DLD1 (cell line): Measurements from ENCODE around the gene ADGRA1.

Experiments used
- in situ Hi-C: cut with HindIII; loops from 2 replicates; pipeline ENCODE4 v1.10.0; 2017; ENCODE audit warnings: low sequenced_read_pairs

The ADGRA1 gene

DNA sequence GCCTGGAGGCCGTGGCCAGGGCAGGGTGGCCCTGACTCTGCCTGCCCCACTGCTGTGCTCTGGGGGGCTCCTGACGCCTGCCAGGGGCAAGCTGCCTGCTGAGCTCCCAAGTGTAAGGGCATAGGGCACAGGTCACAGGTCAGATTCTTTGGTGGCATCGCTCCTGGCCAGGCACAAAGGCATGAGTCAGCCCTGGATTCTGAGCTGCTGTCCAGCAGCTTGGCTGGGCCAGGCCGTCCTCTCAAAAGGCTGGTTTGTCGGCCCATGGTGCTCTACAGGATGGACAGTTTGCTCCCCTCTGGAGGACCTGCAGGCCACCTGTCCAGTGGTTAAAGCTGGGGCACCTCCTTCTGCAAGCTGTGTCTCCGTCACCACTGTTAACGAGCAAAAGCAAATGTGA lies 2.9 kb downstream of the ADGRA1 start:
- in situ Hi-C loops: no loop called here

DNA sequence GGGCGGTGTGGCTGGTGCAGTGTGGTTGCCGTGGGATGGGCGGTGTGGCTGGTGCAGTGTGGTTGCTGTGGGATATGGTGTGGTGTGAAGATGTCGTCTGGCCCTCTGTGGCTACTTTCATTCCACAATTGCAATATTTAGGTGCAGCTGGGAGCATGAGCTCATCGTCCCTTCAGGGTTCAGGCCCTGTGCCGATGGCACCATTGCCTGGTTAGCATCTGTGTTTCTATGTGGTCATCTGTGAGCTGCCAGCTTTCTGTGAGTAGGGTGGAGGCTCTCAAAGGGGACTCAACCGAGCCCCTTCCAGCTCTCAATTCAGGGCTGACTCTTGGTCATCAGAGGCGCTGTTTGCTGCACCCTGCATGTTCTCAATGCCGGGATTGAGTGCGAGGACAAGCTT lies 3.6 kb downstream of the ADGRA1 start:
- in situ Hi-C loops: no loop called here

DNA sequence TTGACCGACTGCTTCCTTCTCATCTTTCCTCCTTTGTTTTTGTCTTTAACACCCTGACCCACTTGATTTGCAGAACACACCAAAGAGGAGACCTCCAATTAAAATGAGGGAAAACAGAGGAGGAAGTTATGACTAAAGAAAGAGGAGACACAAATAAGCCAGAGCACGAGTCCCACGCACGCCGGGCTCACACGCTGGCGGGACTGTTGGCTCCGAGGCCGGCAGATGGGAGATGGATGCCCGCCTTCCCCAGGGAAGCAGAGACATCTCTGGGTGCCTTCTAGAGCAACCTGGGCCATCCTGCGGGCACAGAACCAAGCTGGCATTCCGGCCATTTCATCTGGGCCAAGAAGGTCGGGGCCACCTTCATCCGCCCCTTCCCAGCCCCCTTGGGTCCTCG lies 5.6 kb downstream of the ADGRA1 start:
- in situ Hi-C loops: no loop called here

DNA sequence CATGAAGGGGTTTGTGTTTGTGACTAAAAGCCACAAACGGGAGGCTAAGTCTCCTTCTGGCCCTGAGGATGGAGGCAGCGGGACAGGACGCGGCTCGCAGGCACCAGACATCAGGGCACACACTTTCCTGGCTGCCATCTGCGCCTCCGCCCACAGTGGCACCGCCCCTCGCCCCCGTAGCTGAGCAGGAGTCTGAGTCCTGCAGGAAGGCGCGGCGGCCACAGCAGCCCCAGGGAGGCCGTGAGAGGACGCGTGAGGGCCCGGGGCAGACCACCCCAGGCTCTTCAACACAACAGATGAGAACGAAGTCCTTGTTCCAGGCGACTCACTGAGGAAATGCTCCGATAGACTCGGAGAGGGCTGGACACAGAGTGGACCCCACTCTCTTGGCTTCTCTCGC lies 6.6 kb downstream of the ADGRA1 start:
- in situ Hi-C loops: no loop called here

DNA sequence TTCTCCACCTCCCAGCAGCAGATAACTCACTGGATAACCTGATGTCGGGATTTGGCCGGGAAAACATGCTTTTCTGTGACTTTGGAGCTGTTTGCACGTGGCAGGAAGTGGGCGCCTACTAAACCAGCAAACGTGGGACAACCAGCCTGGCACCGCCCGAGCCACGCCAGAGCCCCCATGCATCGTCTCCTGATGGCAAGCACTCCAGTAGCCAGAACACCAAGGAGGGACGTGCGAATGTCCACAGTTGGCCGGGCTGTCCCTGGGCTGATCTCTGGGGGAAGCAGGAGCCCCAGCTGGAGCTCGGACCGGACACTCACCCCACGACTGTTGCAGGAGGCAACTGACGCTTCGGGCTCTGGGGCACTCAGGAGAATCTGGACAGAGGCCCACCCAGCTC lies 7.1 kb downstream of the ADGRA1 start:
- in situ Hi-C loops: no loop called here

DNA sequence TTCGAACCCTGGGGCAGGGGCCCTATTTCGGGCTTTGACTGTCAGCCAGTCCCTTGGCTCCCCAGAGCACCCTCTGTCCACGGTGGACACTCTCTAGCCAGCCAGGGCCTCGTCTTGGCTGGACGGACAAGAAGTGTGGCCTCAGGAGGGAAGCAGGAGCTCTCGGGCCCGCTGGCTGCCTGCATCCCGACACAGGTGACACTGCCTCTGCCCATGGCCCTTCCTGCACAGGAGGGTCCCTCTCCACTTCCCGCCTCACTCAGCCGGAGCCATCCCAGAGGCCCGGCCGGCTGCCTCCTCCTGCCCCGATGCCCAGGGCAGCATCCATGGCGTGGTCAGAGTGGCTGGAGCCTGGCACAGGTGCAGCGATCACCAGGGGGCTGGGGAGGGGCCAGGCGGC lies 7.9 kb downstream of the ADGRA1 start:
- in situ Hi-C loops: no loop called here

DNA sequence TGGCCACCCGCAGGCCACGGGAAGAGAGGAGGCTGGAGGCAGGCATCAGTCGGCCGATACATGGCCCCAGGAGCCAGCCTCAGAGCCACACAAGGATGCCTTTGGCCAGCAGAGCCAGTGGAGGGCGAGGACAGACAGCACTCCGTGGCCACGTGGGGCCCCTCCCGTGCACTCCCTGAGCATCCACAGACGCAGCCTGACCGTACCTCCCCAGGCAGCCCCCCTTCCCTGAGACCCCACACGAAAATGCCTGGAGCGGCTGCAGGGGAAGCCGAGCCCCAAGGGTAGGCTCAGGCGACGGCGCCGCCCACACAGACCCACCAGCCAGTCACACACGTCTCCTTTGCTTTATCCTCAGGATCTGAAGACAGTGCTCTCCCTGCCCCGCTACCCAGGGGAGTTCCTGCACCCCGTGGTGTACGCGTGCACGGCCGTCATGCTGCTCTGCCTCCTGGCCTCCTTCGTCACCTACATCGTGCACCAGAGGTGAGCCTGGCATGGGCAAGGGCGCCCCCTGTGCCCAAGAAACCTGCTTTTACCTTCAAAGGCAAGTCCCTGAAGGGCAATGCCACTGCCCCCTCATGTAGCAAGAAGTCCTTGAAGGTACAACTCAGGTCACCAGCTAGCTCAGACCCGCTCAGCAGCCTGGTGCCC lies 9.0 kb downstream of the ADGRA1 start:
- in situ Hi-C loops: no loop called here

DNA sequence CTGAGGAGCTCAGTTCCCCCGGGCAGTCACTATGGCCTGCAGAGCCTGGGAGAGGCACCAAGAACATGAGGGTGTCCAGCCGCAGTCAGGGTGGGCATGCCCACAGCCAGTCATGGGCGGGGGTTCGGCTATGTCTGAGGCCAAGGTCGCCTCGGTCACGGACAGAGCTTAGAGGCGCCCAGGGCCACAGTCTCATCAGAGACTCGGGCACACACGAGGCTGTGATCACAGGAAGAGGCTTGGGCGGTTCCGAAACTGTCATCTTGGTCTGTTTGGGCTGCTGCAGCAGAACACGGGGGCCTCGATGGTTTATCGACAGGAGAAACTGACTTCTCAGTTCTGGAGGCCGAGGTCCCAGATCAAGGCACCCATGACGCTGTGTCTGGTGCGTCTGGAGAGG lies 9.7 kb downstream of the ADGRA1 start:
- in situ Hi-C loops: no loop called here

DNA sequence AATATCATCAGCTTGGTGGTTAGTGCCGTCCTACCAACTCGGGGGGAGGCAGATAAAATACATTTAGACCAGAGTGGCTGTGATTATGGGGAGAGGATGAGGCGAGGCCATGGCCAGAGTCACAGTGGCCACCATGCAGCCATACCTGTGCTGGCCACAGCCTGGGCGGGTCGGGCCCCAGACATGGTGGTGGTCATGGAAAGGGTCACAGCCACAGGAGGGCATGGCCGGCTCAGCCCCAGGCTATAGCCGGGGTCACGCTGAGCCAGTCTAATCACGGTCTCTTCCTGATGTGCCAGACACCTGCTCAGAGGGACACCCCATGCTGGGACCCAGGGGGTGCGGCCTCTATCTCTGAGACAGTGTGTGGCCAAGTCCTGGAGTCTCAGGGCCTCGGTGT lies 10.2 kb downstream of the ADGRA1 start:
- in situ Hi-C loops: no loop called here

DNA sequence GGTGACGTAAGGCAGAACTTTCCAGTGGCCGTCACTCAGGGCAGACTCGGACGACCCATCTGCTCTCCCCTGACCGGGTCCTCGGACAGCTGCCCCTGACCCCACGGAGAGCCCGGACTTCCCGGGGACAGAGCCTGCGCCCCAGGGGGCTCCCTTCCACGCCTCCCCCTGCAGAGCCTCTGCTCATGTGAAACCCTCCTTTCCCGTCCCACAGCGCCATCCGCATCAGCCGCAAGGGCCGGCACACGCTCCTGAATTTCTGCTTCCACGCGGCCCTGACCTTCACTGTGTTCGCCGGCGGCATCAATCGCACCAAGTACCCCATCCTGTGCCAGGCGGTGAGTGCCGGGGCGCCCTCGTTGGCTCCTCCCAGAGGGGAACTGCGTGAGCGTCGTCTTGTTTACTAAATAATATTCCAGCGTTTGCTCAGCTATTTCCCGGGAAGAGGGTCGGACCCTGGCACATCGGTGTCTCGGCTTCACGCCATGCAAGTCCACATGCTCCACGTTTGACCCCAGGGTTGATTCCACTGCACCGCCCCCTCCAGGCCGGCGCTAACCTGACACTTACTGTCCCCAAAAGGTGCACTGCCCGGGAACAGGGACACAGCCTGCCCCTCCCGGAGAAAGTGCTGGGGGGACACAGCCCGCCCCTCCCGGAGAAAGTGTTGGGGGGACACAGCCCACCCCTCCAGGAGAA lies 10.9 kb downstream of the ADGRA1 start:
- in situ Hi-C loops: no loop called here

DNA sequence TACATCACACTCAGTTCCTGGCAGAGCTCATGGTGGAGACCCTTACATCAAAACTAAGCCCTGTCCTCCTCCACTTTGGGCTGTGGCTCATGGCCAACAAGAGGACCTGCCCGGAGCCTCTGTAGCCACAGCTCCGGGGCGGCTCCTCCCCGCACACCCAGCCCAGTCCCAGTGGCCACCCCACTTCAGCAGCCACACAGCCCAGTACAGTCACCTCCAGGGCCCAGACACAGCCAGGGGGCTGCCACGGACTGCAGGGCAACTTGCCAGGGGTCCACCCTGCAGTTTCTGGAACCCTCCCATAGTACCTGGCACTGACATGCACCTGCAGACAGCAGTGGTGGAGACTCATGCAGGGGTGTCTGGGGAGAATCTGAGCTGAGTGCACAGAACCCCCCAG lies 11.8 kb downstream of the ADGRA1 start:
- in situ Hi-C loops: no loop called here

DNA sequence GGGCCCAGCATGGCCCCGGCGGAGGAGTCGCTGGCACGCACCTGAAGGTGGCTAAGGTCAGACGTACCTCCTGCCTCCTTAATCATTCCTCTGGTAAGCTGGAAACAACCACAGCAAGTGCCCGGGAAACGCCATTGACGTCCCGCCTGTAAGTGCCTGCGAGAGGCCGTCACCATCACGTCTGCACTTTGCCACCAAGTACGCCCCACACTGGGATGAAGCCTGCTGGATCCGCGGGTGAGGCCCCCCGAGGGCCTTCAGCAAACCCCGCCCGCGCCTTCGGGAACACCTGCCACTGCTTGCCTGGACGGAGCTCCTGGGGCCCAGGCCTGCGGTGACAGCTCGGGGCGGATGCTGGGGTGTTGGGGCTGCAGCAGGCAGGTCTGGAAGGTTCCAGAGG lies 12.5 kb downstream of the ADGRA1 start:
- in situ Hi-C loops: no loop called here

DNA sequence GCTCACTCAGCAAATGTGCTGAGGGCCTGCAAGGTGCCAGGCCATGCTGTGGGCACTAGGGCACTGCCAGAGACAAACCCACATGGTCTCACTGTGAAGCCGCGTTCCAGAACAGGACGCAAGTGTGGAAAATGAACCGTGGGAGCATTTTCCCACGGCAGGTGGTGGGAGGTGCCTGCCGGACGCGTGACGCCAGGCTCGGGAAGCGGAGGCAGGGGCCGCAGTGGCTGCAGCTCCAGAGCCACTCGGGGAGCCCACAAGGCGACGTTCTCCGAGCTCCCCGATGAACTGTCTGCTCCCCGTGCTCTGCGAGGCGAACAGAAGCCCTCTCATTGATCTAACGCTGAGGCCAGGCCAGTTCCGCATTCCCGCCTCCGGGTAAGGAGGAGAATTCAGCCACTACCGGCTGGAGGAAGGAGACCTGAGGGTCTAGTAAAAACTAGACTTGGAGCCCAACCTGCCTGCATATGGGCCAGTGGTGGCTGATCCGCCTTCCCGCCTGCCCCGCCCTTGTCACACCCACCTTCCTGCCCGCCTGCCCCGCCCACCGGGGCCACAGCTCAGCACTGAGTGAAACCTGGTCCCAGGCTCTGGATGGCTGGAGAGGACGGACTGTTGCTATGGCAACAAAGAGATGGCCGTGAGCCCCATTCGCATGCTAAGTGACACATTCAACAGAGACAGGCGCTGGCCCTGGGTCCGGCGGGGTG lies 13.1 kb downstream of the ADGRA1 start:
- in situ Hi-C loops: no loop called here

DNA sequence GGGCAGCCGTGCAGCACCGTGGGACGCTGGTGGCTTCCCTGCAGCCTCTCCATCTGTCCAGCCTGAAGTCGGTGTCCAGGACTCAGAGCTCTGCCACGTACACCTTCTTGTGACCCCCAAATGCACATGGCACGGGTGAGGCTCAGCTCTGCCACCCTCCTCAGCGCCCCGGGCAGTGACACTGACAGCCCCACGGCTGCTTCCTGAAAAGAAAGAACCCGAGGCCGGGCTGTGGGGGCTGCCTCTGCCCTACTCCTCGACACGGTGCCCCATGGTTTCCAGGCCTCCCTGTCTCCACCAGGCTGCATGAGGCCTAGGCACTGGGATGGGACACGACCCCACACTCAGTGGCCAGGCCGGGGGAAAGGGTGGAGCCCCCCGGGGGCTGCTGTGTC lies 13.7 kb downstream of the ADGRA1 start:
- in situ Hi-C loops: no loop called here

DNA sequence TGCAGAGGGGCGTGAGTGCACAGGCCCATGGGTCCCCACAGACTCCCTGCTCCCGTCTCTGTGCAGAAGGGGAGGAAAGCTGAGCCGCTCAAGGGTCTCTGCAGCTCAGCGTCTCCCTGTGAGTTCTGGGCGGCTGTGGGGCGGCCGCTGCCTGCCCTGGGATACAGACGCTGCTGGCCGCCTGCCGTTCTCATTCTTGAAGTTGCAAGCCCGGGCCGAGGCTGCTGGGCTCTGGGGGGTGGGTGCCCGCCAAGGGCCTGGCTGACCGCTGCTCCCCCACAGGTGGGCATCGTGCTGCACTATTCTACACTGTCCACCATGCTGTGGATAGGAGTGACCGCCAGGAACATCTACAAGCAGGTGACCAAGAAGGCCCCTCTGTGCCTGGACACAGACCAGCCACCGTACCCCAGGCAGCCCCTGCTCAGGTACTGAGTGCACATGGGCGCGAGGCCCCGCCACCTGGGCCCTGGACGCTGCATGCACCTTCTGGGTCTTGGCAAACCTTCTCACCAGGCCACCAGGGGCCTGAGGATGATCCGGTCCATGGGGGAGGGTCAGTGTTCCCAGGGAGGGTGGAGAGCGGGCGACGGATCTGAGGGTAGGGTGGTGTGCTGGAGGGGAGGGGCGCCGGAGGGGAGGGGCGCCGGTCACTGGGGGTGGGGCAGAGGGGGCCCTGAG lies 14.8 kb downstream of the ADGRA1 start:
- in situ Hi-C loops: no loop called here

DNA sequence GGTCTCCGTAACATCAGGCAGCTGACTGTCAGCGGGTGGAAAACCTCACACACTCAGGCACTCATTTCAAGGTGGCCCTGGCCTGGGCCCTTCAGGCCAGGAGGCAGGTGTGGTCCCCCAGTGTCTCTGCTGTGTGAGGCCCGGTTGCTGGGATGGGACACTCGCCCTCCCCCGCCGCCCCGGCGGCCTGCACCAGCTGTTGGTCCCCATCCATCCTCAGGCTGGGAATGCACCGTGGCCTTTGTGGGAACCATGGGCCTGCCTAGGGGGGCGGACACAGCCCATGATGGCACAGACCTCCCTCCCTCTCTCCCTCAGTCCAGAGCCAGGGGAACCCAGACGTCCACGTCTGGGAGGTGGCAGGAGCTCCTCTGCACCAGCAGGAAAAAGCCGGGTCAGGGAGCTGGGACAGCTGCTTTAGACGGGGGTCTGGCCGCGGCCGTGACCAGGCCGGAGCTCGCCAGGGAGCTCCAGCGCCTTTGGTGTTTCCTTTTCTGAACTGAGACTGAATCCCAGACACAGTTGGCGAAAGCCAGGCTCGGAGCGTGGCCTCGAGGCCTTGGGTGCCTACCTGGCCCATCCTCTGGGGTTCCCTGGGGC lies 15.7 kb downstream of the ADGRA1 start:
- in situ Hi-C loops: no loop called here

DNA sequence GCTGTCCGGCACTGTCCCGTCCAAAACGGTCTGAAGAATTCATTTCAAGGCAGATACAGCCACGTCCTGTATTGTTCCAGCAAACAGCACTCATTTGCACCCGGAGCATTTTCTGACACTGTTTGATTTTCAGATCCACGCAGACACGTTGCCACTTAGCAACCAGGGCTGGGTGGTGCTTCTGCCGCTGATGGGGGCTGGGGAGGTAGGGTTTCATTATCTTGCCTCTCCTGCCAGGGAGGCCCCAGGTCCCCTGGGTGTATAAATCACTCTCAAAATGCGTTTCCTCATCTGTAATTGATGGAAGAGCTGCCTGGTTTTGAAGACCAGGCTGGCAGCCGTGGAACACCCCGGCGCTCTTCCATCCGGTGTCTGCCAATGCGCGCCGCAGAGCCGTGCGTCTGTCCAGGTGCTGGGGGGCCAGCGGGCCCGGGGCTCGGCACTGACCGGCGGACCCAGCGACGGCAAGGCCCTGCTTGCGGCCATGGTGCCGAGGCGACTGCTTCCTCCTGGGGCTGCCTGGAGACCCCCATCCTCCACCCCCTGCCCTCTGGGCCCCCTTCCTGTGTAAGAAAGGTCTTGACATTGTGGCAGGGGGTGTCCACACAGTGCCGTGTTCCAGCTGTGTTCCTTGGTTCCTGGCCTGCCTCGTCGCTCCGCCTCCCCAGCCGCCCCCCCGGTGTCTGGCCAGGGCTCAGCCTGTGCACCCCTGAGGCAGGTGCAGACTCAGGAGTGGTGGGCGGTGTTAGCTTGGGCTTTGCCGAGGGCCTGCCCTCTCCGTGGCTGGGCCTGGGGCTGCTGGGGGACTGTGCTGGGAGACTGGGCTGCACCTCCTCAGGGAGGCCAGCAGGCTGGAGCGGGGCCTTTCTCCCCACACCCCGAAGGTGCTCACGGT lies 16.6 kb downstream of the ADGRA1 start:
- in situ Hi-C loops: no loop called here

DNA sequence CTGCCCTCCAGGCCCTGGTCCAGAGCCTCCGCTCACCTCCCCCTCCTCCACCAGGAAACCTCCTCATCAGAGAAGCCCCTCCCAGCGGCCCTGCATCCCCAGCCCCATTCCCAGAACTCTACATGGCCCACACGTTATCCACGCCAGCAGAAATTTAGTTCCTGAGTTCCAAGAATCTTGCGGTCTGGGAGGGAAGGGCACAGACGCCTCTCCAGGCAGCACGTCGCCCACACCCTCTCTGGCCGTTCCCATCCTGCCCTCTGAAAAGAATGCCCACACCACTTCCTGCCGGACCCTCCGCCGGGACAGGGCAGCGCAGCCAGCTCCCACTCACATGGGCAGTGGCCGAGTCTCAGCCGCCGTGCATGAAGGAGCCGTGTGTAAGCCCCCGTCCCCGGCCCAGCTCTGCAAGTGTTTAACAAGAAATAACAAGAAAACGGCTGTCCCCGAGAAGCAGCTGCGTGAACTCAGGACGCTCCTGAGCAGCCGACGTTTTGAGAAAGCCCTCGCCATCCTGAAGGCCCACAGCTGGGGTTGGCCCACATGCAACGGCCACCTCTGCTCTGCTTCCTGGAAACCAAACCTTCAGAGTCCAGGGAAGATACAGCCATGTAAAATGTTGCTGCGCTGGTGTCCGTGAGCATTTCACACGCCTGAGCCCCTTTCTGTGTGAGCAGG lies 17.4 kb downstream of the ADGRA1 start:
- in situ Hi-C loops: no loop called here

DNA sequence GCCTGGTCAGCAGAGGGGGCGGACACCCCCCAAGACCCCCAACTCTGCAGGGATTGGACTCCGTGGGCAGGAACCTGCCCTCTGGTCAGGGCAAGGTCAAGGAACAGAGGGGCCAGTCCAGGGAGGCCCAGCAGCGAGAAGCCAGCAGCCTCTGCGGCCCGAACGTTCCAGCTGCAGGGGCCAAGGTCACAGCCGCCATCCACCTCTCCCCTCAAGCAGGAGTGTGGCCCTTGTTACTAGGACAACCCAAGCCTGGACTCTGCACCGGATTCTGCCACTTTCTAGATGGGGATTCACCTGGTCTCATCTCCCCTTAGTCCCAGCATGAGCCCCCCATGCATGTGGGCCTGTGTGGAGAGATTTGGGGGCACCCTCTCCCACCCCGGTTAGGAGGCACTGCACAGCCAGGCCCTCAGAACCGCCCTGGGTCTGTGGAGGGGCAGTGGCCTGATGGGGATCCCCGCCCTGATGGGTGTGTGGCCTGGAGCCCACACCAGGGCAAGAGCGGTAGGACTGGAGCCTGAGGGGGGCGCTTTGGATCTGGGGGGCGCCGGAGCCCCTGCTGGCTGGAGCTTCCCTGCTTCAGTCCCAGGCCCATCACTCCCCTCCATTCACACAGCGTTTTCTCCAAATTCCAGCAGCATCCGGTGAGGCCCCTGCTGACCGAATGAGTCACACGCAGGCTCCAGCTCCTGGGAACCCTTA lies 18.1 kb downstream of the ADGRA1 start:
- in situ Hi-C loops: no loop called here
